Spleen (tissue), 11 donors: ENCODE data around the gene SPDEF. TPM values are rescaled to one million over a fixed set of nuclear protein-coding genes. Genes with fewer than 3 reads are reported as not detected.

ENCODE experiments used
- DNase-seq: peaks from one replicate; pipeline ENCODE4 v3.0.0-alpha.2; 2020
- H3K27ac ChIP-seq, 8 donors: fragments of 200-600 bp; sonication (generic) in 7 of 8; 1 replicate in 4 of 8; 2 replicates in 4 of 8; pipeline versions ENCODE4 v1.5.0 to v1.8.0; 2016 to 2021; ENCODE audit warnings: inconsistent platforms in 4 of 8, mild to moderate bottlenecking in 4 of 8, moderate library complexity in 1 of 8
- H3K27me3 ChIP-seq, 7 donors: fragments of 200-600 bp; sonication (generic) in 6 of 7; replicated peaks in 1 of 7; 1 replicate in 4 of 7; 2 replicates in 3 of 7; pipeline versions ENCODE4 v1.5.0 to v1.8.0; 2016 to 2021; ENCODE audit warnings: inconsistent platforms in 3 of 7, mild to moderate bottlenecking in 1 of 7
- H3K36me3 ChIP-seq, 6 donors: fragments of 200-600 bp; sonication (generic) in 5 of 6; 1 replicate in 4 of 6; 2 replicates in 2 of 6; pipeline versions ENCODE4 v1.5.0 to v1.8.0; 2016 to 2021; ENCODE audit warnings: inconsistent platforms in 2 of 6
- H3K4me1 ChIP-seq, 6 donors: fragments of 200-600 bp; sonication (generic) in 5 of 6; 1 replicate in 3 of 6; 2 replicates in 3 of 6; pipeline versions ENCODE4 v1.5.0 to v1.8.0; 2016 to 2021; ENCODE audit warnings: inconsistent platforms in 3 of 6
- H3K4me3 ChIP-seq, 8 donors: fragments of 200-600 bp; sonication (generic) in 7 of 8; 1 replicate in 4 of 8; 2 replicates in 4 of 8; pipeline versions ENCODE4 v1.5.0 to v1.8.0; 2016 to 2021; ENCODE audit warnings: inconsistent platforms in 4 of 8, mild to moderate bottlenecking in 4 of 8, moderate library complexity in 2 of 8
- H3K9me3 ChIP-seq, 8 donors: fragments of 200-600 bp; sonication (generic) in 7 of 8; 1 replicate in 4 of 8; 2 replicates in 4 of 8; pipeline versions ENCODE4 v1.5.0 to v1.8.0; 2016 to 2021; ENCODE audit warnings: inconsistent platforms in 4 of 8
- CTCF ChIP-seq, 11 experiments: fragments of 200-600 bp in 7 of 11; fragments of 450-650 bp in 4 of 11; sonication (generic) in 4 of 11; IDR thresholded peaks in 8 of 11; conservative IDR thresholded peaks in 3 of 11; 1 replicate in 7 of 11; 2 replicates in 4 of 11; pipeline versions ENCODE4 v1.4.0 to v1.8.0; 2016 to 2021; ENCODE audit warnings: antibody characterized with exemption in 11 of 11, inconsistent platforms in 4 of 11, mild to moderate bottlenecking in 1 of 11
- POLR2A ChIP-seq, 3 donors: fragments of 450-650 bp; IDR thresholded peaks; one replicate each; pipeline ENCODE4 v1.5.1; 2017; ENCODE audit warnings: antibody characterized with exemption in 3 of 3, mild to moderate bottlenecking in 1 of 3
- POLR2AphosphoS5 ChIP-seq, 3 donors: sonication (generic); formaldehyde crosslinking; IDR thresholded peaks; one replicate each; pipeline ENCODE4 v1.5.1; 2017; ENCODE audit warnings: antibody characterized with exemption in 3 of 3
- WGBS, 5 donors: extraction: QIAGEN DNeasy Blood & Tissue Kit in 3 of 5; methylation state at CpG; one replicate each; pipeline versions ENCODE4 v1.1.5 to v1.1.7; 2013 to 2018; 5-methylcytosine and 5-hydroxymethylcytosine counted together
- intact Hi-C: fragments of 100-400 bp; cut with DNase I; formaldehyde crosslinking; loops from one replicate; pipeline ENCODE4 v1.15.0; 2023; ENCODE audit warnings: low total_unique reads
- polyA plus RNA-seq, 3 donors: library from polyadenylated mRNA; stranded (reverse); fragments of 200-250 nt; gene quantifications; one replicate each; pipeline ENCODE4 v1.2.1, GENCODE V29; 2013
- total RNA-seq, 7 donors: library from RNA; depleted of rRNA in 3 of 7; stranded (reverse); fragments of >200 nt in 3 of 7; fragmentation: NEBNext Ultra II Directional in 4 of 7; extraction: Animal tissue kit (Norgen Biotek cat#: 25700) in 4 of 7; gene quantifications; one replicate each; pipeline versions ENCODE4 v1.1.0 to v1.2.1, GENCODE V29; 2016 to 2021
- donor health status: healthy with polysubstance abuse.
- donor health status: DM: no; HTN: no; CAD: no; lungs with moderate emphysema.
- donor health status: DM: no; HTN: no; CAD: no.
- donor health status: Bipolar disorder and iron deficiency.
- donor health status: healthy.
- donor health status: DM: no; HTN: no; CAD: no.
- donor health status: DM: yes; HTN: yes; CAD: no.

Gene SPDEF
- total and polyA plus RNA-seq, 10 donors = 0.03 to 0.32 (median 0.13) TPM; not detected in 7

DNA sequence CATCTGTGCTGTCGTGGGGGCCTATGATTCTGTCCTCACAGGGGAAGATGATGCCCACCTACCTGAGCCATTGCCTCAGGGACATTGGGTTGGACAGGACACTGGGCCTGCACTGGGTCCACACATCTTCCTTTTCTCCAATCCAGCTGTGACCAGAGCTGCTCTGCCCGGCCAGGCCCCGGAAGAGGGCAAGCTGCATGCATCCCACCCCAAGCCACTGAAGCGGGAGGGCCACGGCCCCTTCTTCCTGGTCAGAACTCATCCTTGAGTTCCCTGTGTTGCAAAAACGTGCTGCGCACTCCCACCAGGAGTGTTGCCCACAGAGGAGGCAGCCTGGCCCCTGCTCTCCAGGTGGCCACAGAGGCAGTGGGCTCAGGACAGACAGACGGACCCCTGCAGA, 38.2 kb downstream of the SPDEF start:
- DNase-seq = peak; percentile 59
- no peak overlapping the region for H3K27ac ChIP-seq
- WGBS, 5 donors = 86 to 94% (median 88%) methylated on average over 5 to 8 of the region's 8 CpGs
- H3K36me3 ChIP-seq = no peaks in the 10 kb centered on the region
- no peak for TF ChIP-seq POLR2A (IDR thresholded peaks at IDR 0.05)
- no peak for TF ChIP-seq CTCF (IDR thresholded peaks at IDR 0.05 in 8 of 11, conservative IDR thresholded peaks at IDR 0.05 in 3 of 11)
- no peak for TF ChIP-seq POLR2AphosphoS5 (IDR thresholded peaks at IDR 0.05)
- intact Hi-C loops = no loop called here
- H3K4me1 ChIP-seq = peaks cover 0 to 13% (median 0%) of the 10 kb centered on the region in 6 donors
- peaks cover 0 to 34% (median 10%) of the 10 kb centered on the region in 7 donors for H3K27me3 ChIP-seq
- H3K9me3 ChIP-seq = no peaks in the 10 kb centered on the region
- H3K4me3 ChIP-seq = no peak overlapping the region

DNA sequence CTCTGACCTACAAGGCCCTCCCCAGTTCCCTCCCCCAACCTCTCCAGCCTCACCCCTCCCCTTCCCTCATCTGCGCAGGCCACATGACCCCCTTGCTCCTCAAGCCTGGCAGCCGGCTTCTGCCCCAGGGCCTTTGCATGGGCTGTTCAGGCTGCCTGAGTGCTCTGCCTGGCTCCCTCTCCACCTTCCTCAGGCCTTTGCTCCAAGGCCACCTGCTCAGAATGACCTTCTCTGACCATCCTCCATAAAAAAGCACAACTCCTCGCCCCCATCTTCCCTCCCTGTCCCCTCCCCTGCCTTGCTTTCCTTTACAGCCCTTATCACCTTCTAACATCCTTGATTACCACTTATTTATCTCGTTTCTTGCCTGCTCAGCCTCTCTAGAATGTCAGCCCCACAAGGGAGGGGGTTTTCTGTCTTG, 38.7 kb downstream of the SPDEF start:
- Histone ChIP-seq H3K36me3 (no peaks in the 10 kb centered on the region), H3K4me1 (peaks cover 0 to 13% (median 0%) of the 10 kb centered on the region in 6 donors), H3K27ac (no peak overlapping the region), H3K4me3 (no peak overlapping the region), H3K27me3 (peaks cover 0 to 34% (median 10%) of the 10 kb centered on the region in 7 donors), H3K9me3 (no peaks in the 10 kb centered on the region)
- TF ChIP-seq CTCF (IDR thresholded peaks at IDR 0.05 in 8 of 11, conservative IDR thresholded peaks at IDR 0.05 in 3 of 11) (no peak), POLR2AphosphoS5 (IDR thresholded peaks at IDR 0.05) (no peak), POLR2A (IDR thresholded peaks at IDR 0.05) (no peak)
- intact Hi-C loops = no loop called here
- 68 to 80% (median 76%) methylated on average over 4 of the region's 4 CpGs for WGBS, 5 donors
- peak; percentile 47 for DNase-seq

DNA sequence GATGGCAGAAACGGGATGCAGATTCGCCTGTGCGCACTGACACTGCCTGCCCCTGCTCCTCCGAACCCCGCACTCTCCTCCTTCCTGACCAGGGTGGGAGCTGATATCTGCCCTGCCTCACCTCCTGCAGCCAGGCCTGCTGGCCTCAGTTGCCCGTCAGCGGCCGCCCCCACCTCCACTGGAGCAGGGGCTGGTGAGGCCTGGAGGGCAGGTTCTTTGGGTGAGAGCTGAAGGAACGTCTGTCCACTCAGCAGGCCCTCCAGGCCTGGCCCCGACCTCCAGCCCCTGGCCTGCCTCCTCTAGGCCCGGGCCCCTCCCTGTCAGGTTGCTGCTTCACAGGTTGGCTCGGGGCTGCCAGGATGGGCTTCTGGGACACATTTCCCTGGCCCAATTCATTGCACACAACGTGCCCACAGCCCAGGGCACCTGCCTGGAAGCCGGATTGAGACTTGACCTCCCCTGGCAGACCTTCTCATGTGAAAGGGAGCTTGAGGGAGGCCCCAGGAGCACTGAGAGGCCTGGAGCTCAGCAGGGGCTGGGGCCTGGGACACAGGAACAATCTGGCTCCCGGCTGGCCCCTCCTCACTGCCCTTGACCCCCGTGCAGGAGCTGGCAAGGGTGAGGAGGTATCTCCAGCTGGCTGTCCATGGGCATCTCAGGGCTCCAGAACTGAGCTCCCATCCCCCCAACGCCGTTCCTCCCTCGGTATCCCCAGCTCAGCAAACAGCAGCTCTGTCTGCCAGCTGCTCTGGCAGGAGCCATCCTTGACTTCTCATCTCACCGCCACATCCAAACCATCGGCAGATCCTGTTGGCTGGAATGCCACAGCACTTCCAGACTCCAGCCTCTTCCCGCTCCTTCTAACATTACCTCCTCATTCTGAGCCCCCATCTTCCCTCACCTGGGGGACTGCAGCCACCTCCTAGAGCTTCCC, 39.5 kb downstream of the SPDEF start:
- TF ChIP-seq POLR2A (IDR thresholded peaks at IDR 0.05) (no peak), POLR2AphosphoS5 (IDR thresholded peaks at IDR 0.05) (no peak), CTCF (IDR thresholded peaks at IDR 0.05 in 8 of 11, conservative IDR thresholded peaks at IDR 0.05 in 3 of 11) (no peak)
- Histone ChIP-seq H3K9me3 (no peaks in the 10 kb centered on the region), H3K27ac (no peak overlapping the region), H3K27me3 (peaks cover 0 to 34% (median 10%) of the 10 kb centered on the region in 7 donors), H3K36me3 (no peaks in the 10 kb centered on the region), H3K4me1 (peaks cover 0 to 8% (median 0%) of the 10 kb centered on the region in 6 donors), H3K4me3 (no peak overlapping the region)
- peak; percentile 61 for DNase-seq
- WGBS, 5 donors = 86 to 94% (median 90%) methylated on average over 8 to 22 of the region's 22 CpGs
- intact Hi-C loops = no loop called here
